Activated T-helper 1 cell treated with Interleukin-2 at 50 U/mL for 16 hours (primary cell): ENCODE data around the gene NR3C2.
"Not testable (repeated sequence)": the region's sequence is repeated elsewhere in the genome, so short reads cannot be mapped to it uniquely, and the experiment has no call there.

Experiments
- DNase-seq: peaks from one replicate; pipeline ENCODE4 v3.0.0-alpha.2; 2020; ENCODE audit warnings: low read depth

The NR3C2 gene

DNA sequence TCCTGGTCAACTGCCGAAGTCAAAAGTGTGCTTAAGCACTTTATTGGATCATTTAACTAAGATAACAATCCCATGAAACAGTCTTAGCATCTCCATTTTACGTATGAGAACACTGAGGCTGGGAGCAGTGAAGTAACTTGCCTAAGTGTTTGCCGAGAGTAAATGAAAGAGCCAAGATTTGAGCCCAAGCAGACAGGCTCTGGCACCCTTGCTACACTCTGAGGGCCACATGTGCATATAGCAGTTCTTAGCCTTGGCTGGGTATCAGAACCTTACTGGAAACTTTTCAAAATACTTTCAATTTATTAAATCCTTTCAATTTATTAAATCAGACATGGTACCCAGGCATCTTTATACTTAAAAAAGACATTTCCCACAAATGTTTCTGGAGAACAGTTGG lies 225.9 kb downstream of the NR3C2 start:
- DNase-seq, result no peak

GRCh38 chr4:148215202-148215601 lies 227.0 kb downstream of the NR3C2 start:
- no peak for DNase-seq

GRCh38 chr4:148214529-148215166 lies 227.6 kb downstream of the NR3C2 start:
- no peak for DNase-seq

GRCh38 chr4:148211533-148211932 lies 230.7 kb downstream of the NR3C2 start:
- DNase-seq, result no peak

GRCh38 chr4:148210661-148211060 lies 231.6 kb downstream of the NR3C2 start:
- no peak for DNase-seq

DNA sequence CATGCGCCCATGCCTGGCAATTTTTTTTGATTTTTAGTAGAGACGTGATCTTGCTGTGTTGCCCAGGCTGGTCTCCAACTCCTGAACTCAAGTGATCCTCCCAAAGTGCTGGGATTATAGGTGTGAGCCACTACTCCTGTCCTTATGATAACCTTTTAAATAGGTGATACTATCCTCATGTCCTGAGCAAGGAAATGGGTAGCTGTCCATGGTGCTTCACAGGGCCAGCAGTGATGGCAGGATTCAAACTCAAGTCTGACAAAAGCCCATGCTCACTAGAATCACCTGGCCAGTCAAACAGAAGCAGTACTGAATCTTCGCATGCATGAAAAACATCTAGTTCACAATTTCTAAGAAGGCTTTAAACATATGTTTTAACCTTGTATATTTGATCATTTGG lies 235.1 kb downstream of the NR3C2 start:
- no peak for DNase-seq

GRCh38 chr4:148205476-148205875 lies 236.7 kb downstream of the NR3C2 start:
- DNase-seq, result no peak

DNA sequence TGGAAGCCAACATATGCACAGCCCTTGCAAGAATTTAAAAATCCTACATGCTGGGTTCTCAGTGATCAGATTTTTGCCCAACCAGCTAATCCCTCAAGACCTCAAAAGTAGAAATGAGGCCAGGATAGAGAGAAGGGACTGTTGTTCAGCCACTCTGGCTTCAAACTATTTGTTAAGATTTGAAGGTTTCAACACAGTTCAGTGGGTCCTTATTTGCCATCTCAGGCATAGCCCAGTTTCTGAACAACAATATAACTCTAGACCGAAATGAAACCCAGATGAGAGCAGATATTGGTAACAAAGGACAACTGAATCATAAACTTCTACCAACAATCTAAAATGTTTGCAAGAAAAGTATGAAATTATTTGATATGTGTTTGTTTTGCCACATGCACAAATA lies 237.3 kb downstream of the NR3C2 start:
- DNase-seq, result no peak

DNA sequence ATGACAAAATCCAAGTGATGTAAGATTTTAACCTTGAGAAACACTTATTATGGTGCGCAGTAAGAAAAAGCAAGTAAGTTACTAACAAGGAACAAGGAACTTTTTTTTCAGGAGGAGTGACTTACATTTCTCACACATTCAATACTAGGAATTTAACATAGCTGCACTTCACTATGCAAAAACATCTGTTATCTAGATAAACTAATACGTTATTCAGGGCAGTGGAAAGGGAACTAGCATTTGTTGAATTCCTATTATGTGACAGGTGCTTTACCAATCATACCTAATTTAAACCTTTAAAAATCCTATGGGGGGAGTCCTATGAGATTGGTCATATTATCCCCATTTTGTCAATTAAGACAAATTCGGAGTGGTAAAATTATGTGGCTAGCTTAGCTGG lies 238.0 kb downstream of the NR3C2 start:
- DNase-seq, result no peak

DNA sequence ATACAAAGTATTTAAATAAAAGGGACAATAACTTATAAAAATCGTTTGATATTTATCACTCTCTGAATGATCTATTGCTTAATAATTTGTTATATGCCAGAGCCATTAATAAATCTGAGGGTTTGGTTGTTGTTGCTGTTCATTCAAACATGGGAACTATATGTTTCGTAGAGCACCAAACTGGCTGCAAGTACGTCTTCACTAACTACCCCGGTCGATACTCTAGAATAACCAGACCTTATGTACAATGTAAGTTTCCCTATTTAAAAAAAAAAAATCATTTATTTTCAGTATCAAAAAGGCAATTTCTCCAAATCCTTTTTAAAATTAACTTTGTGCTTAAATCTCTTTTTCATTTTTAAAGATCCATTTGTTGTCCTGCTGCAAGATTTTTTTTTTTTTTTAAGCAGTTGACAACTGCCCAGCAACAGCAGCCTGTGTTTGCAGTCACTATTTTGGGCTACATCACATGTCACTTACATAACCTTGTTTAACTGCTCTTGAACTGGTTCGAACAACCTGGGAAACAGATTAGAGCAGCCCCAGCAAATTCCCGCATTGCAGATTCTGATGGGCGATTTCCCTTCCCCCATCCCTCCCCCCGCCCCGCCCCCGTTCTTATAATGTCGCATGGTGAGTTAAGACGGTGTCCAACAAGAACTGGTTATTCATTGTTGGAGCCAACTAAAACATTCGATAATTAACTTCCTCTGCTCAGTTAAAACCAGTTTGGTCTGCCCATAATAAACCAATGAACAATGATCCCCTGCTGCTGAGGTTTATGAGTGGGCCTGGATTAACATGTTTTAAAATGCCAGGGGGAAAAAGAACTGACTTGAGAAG lies 238.9 kb downstream of the NR3C2 start:
- DNase-seq, result no peak

DNA sequence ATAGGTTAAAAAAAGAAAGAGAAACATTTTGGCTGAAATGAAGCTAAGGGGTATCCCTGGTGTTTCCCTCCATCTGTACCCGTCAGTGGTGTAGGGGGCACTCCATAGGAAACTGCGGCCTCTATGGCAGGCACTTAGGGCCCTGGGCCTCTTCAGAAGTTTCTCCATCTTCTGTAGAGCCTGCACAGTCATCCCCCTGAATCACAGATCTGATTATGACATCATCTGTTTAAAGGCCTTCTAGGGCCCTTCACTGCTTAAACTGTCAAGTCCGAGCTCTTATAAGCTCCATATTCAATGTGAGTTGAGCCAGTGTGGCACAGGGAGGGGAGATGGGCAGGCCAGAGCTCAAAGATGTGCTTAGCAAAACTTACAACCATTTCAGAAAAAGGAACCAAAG lies 241.3 kb downstream of the NR3C2 start:
- no peak for DNase-seq

DNA sequence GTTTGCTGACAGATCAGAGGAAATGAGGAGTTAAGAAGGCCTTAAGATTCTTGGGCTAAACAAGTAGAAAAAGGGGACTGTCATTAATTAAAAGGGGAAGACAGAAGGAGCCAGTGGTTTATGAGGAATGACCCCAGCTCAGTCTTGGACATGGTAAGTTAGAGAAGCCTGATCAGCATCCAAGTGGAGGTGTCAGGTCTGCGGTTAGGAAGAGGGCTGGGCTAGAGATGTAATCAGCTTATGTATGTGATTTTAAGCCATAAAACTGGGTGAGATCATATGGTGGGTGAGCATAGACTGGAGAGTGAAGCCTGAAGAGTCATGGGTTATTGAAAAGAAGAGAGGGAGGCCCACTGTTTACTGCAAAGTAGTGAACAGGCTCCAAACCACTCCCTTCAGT lies 246.1 kb downstream of the NR3C2 start:
- no peak for DNase-seq

DNA sequence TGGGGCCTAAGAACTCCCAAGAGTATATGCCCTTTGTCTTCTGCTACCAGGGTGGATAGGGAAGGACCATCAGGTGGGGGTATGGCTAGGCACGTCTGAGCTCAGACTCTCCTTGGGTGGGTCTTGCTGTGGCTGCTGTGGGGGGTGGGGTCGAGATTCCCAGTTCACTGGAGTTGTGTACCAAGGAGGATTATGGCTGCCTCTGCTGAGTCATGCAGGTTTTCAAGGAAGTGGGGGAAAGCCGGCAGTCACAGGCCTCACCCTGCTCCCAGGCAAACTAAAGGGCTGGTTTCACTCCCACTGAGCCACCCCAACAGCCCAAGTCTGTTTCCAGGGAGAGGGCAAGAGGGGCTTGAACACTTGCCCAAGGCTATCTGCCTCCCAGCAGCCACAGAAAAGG lies 249.7 kb downstream of the NR3C2 start:
- no peak for DNase-seq

DNA sequence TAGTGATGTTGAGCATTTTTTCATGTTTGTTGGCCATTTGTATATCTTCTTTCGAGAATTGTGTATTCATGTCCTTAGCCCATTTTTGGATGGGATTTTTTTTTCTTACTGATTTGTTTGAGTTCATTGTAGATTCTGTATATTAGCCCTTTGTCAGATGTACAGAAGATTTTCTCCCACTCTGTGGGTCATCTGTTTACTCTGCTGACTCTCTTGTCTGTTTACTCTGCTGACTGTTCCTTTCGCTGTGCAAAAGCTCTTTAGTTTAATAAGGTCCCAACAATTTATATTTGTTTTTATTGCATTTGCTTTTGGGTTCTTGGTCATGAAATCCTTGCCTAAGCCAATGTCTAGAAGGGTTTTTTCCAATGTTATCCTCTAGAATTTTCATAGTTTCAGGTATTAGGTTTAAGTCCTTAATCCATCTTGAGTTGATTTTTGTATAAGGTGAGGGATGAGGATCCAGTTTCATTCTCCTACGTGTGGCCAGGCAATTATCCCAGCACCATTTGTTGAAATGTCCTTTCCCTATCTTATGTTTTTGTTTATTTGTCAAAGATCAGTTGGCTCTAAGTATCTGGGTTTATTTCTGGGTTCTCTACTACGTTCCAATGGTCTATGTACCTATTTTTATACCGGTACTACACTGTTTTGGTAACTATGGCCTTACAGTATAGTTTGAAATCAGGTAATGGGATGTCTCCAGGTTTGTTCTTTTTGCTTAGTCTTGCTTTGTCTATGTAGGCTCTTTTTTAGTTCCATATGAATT lies 254.6 kb downstream of the NR3C2 start:
- DNase-seq, result not testable (repeated sequence)

GRCh38 chr4:148184922-148185321 lies 257.3 kb downstream of the NR3C2 start:
- no peak for DNase-seq

DNA sequence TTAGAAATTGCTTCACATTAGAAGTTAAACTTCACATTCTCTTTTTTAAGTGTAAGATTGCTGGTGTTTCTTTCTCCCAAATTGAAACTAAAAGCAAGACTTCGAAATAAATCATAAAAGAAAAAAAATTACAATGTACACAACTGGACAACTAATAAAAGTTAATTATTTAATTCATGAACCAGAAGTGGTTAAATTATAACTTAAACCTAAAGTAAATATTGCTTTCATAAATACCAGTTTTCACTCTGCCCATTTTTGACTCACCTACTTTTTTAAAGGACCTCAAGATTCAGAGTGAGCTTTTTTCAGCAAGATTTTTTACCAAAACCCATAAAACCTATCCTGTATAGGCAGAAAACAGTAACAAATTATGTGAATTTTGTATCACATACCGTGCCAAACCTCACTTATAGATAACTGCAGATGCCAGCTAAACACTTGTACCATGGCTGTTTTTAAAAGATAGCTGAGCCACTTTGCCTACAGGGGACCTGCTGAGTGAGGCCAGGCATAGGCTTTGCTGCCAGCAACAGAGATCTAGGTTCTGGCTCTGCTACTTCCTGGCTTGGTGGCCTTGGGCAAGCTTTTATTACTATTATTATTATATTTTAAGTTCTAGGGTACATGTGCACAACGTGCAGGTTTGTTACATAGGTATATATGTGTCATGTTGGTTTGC lies 259.8 kb downstream of the NR3C2 start:
- DNase-seq, result no peak

DNA sequence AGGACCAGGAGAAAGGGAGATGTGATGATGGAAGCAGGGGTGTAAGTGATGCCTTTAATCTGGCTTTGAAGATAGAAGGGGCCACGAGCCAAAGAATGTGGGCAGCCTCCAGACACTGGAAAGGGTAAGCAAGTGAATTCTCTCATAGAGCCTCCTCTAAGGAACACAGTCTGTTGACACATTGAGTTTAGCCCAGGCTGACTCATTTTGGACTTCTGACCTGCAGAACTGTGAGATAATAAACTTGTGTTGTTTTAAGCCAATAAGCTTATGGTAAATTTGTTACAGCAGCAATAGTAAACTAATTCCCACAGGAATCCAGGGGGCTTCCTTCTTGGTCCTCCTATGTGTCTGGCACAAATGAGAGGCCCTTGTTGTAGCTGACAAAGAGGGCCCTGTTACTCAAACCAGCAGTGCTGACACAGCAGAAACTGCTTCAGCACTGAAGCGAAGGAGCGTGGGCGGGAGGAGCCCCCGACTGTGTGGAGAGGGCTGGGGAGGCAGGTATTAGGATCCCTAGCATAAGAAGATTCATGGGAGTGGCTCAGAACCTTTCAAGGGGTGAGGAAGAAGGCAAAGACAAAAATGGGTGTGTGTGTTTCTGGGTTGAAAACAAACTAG lies 268.7 kb downstream of the NR3C2 start:
- DNase-seq, result no peak

DNA sequence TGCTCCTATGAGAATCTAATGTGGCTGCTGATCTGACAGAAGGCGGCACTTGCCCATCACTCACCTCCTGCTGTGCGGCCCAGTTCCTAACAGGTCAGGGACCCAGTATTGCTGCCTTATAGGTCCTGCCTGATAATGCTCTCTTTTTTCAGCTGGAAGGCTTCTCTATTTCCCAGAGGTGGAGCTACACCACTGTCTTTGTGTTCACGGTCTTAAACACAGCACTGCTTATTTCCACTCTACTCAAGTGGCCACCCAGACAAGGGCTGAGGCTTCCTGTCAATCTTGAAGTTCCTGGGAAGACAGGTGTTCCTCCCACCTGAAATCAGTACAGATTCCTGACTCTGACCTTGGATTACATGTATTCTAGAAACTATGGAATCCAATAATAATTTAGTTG lies 270.6 kb downstream of the NR3C2 start:
- no peak for DNase-seq

DNA sequence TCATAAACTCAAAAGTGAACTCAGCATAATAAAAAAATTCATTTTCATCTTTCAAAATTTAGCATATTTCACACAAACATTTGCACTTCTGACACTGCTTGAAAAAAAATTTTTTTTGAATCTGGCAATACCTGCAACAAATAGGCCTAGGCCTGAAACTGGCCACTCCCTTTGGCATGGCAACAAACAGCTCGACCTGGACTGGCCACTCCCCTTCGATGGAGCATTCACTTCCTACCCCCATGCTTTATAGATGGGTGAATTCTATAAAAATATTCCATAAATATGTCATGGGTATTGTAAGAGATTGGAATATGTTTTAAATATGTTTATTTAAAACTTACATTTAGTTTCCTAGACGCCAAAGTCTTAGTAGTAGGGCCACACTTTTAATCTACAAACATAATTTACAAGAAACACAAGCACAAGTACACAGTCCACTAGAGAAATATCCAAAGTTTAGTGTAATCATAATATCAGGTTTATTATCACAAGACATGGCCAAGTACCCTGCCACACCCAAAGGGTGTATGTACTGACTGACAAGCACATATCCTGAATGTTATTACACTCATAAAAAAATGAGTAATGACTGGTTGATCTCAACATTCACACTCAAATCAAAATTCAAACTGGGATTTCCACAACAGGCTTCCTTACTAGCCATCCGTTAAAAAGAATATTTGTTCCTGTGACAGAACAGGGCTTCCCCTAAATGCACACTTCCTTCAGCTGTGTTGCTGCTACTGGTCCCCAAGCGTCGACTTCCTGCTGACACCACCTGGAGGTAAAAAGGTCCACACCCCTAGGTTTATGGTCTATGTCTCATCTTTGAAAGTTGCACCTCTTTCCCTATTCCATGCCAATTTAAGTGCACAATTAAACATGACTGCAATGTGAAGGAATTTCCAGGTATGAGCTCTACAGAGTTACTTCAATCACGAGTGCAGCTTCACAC lies 271.5 kb downstream of the NR3C2 start:
- DNase-seq, result no peak

DNA sequence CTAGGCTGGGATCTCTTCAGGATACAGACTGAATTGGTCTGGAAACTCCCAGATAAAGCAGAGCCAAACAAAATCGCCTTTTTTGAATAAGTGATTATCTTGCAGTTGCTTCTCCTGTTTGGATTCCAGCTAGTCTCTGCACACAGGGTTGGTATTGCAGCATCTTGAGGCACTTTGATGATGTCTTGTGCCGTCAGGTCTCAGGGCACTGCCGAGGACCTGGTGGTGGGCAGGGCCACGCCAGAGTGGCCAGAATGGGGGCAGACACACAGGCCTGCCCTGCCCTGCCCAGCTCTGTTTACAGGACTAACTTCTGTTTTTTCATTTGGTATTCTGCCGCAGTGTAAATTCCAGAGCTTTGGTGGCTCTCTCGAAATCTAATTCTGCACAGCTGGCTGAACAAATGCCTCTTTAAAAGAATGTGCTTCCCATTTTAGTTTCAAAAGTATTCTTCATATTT lies 276.1 kb downstream of the NR3C2 start:
- no peak for DNase-seq

DNA sequence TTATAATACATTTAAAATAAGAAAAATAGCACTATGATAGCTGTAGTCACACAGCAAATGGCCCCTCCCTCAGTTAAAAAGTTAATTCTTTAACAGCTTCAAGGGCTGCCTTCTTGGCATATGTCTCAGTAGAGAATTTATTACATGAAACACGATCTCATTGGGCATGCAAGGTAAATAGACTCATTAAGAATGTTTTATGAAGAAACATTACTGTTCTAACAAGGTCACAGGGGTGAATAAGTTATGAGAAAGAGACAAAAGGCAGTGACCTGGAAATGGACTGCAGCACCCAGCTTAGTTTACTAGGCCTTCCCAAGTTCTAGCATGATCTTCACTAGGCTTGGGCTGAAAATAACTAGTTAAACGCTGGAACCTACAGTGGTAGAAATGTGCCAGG lies 277.7 kb downstream of the NR3C2 start:
- no peak for DNase-seq
